Inflammatory macrophage treated with lipopolysaccharide for 1 hour (primary cell): Measurements from ENCODE around the gene SHISA6.

Source experiments
- DNase-seq, 2 donors: peaks; one replicate each; pipeline ENCODE4 v3.0.0-alpha.2; 2020 to 2022

The SHISA6 gene

GRCh38 chr17:11363565-11364117, 122.6 kb downstream of the SHISA6 start:
- DNase-seq, result no peak

GRCh38 chr17:11366272-11366850, 125.3 kb downstream of the SHISA6 start:
- DNase-seq, result no peak

- DNase-seq, result no peak
Measured at GRCh38 chr17:11369575-11369974, 128.6 kb downstream of the SHISA6 start.

GRCh38 chr17:11372692-11373091, 131.7 kb downstream of the SHISA6 start:
- DNase-seq, result no peak

- DNase-seq, result no peak
Measured at GRCh38 chr17:11378506-11378905, 137.5 kb downstream of the SHISA6 start.

GRCh38 chr17:11380761-11381160, 139.7 kb downstream of the SHISA6 start:
- no peak for DNase-seq

- no peak for DNase-seq
Measured at GRCh38 chr17:11383157-11383556, 142.1 kb downstream of the SHISA6 start.

- DNase-seq, result no peak
Measured at GRCh38 chr17:11384131-11384530, 143.1 kb downstream of the SHISA6 start.

GRCh38 chr17:11387610-11388009, 146.6 kb downstream of the SHISA6 start:
- no peak for DNase-seq

- no peak for DNase-seq
Measured at GRCh38 chr17:11388054-11388453, 147.0 kb downstream of the SHISA6 start.

- no peak for DNase-seq
Measured at GRCh38 chr17:11389583-11389982, 148.6 kb downstream of the SHISA6 start.

GRCh38 chr17:11391134-11391533, 150.1 kb downstream of the SHISA6 start:
- DNase-seq, result no peak

GRCh38 chr17:11404431-11405276, 163.6 kb downstream of the SHISA6 start:
- no peak for DNase-seq

GRCh38 chr17:11406716-11407115, 165.7 kb downstream of the SHISA6 start:
- DNase-seq, result no peak

- no peak for DNase-seq
Measured at GRCh38 chr17:11412654-11413053, 171.6 kb downstream of the SHISA6 start.

GRCh38 chr17:11418342-11418741, 177.3 kb downstream of the SHISA6 start:
- no peak for DNase-seq

- no peak for DNase-seq
Measured at GRCh38 chr17:11430751-11431150, 189.7 kb downstream of the SHISA6 start.

GRCh38 chr17:11438673-11439072, 197.7 kb downstream of the SHISA6 start:
- DNase-seq, result no peak

- DNase-seq, result no peak
Measured at GRCh38 chr17:11441004-11441403, 200.0 kb downstream of the SHISA6 start.

- DNase-seq, result no peak
Measured at GRCh38 chr17:11446316-11446715, 205.3 kb downstream of the SHISA6 start.

GRCh38 chr17:11454096-11454495, 213.1 kb downstream of the SHISA6 start:
- DNase-seq, result no peak

- DNase-seq, result no peak
Measured at GRCh38 chr17:11458279-11458678, 217.3 kb downstream of the SHISA6 start.

GRCh38 chr17:11459861-11460331, 218.9 kb downstream of the SHISA6 start:
- DNase-seq, result no peak

GRCh38 chr17:11461993-11462548, 221.1 kb downstream of the SHISA6 start:
- no peak for DNase-seq
